Measurements from ENCODE around the gene LCP1. TPM values are rescaled to one million over a fixed set of nuclear protein-coding genes. Genes with fewer than 3 reads are reported as not detected.

LCP1 gene
- polyA plus RNA-seq, 3 donors: 7.8 to 10.7 (median 8.9) TPM

- no peak for DNase-seq
Observed at GRCh38 chr13:46102255-46102605, 79.7 kb downstream of the LCP1 start.

DNA sequence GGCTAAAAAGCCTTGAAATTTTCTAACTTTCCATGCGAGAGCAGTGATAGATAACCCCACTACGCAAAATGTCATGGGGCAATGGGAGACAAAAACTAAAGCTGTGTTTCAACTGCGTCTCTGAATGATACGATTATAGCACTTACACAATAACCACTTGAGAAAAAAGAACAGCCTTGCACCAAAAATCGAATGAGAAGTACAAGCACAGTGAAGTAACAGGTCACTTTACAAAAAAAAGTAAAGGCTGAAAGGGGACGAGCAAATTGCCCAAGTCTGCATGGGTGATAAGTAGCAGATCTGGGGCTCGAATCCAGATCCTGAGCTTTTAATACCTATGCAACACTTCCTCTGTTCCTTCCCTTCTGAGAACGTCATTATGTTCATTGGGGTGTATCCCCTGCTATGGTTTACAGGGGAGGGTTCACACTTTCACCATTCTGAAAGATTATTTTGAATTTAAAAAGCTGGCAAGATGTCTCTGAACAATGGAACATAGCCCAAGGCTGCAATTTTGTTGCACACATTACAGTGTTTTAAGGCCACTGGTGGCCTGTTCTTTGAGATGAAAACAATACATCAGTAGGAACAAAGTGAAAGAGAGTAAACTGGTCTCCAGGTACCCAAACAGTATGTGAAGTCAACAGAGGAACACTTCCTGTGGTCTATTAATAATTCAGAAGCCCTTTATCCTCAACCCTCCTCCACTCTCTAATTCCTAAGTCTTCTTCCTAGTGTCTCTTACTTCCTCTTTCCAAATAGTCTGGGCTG is 80.3 kb downstream of the LCP1 start:
- no peak for DNase-seq

- DNase-seq: no peak
Observed at GRCh38 chr13:46101002-46101401, 81.0 kb downstream of the LCP1 start.

DNA sequence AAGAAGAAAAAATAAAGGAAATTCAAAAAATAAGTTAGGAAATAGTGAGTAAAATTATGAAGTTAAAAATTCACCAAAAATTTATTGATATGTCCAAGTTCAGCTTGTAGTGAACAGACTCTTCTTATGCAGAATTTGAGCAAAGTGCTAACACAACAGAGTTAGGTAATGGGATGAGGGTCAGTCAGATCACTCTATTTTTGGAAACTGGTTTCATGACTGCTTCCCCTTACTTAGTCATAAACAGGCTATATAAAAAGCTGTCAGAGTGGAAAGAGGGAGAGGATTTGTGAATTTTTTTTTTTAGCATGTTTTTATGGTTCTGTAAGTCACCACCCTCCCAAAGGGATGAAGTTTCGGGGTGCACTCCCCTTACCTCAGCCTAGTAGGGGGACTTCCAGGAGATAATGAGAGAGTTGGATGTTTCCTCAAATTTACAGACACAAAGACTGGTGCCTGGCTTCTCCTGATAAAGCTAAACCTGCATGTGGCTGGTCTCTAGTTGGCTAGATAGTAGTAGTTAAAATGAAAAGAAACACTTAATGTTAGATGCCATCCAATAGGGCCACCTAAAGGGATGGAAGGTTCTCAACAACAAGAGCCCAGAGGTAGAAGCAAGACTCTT is 81.7 kb downstream of the LCP1 start:
- no peak for DNase-seq

DNA sequence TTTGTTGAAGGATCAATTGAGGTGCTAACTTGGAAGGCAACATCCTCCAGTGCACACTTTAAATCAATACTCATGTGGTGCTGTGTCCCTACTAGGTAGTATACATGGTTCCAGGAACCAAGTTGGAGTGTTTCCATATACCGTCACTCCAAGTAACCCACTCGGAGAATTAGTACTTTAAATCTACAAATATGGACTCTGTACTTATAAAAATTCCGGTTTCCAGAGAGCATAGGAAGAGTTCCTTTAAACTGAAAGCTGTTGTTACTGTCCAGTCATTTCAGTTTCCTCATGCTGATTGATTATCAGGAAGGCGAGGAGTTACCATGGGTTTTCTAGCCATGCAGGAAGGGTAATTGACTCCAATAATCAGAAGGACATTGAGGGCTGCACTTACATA is 84.3 kb downstream of the LCP1 start:
- no peak for DNase-seq

DNA sequence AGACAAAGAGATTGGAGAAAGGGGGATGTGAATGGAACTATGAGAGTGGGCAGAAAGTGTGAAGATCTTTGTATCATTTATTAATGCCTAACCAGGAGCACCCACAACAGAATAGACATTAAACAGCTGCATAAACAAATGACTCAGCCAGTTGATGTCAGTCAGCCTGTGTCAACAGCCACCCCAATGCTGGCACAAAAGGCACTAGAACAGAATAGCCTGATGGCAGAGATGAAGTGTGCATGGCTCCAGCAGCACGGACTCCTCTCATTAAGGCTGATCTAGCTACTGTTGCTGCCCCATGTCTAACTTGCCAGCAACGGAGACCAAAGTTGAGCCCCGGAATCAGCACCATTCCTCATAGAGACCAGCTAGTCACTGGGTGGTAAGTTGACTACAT is 85.0 kb downstream of the LCP1 start:
- no peak for DNase-seq

DNA sequence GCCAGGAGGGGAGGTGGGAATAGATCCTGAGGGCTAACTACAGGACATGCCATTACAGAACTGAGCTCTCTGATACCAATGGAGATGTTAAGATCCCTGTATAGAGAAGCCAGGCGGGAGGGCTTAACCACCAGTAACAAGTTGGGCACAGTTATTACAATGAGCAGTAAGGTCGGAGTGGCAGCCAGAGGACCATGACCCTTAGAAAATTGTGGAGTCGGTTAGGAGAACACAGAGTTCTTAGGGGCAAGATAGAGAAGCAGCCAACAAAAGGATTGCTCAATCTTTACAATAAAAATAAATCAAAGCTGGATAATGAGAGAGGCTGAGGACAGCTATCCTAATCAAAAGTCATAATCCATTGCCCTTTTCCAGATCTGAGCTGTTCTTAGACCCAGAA is 87.5 kb downstream of the LCP1 start:
- no peak for DNase-seq

DNA sequence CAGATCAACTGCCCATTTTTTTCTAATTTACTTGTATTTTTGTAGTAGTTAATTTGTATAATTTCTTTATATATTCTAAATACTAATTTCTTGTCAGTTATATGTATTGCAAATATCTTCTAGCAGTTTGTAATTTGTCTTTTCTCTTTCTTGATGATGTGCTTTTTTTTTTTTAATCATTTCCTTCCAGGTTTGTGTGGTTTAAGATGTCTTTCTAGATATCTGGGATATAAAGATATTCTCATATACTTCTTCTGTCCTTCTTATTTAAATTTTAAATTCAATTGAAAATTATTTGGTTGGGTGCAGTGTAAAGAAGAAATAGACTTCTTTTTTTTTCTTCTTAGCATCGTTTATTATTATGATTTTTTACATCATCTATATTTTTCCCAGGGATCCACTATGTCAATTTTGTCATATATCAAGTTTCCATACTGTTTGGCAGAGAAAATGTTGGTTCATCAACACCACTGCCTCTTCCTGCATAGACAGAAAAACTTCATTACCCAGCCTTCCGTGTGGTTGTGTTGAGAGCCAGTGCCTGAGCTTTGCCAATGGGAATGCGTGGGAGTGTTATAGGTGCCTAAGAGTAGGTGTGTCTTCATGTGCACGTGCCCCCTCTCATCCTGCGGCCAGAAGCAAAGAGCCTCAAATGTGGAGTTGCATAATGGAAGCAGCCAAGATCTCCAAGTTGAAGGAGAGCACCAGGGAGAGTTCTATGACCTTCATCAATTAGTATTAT is 93.0 kb downstream of the LCP1 start:
- DNase-seq: no peak

- DNase-seq: no peak
Observed at GRCh38 chr13:46087481-46087880, 94.5 kb downstream of the LCP1 start.

GRCh38 chr13:46086985-46087384 is 95.0 kb downstream of the LCP1 start:
- no peak for DNase-seq

DNA sequence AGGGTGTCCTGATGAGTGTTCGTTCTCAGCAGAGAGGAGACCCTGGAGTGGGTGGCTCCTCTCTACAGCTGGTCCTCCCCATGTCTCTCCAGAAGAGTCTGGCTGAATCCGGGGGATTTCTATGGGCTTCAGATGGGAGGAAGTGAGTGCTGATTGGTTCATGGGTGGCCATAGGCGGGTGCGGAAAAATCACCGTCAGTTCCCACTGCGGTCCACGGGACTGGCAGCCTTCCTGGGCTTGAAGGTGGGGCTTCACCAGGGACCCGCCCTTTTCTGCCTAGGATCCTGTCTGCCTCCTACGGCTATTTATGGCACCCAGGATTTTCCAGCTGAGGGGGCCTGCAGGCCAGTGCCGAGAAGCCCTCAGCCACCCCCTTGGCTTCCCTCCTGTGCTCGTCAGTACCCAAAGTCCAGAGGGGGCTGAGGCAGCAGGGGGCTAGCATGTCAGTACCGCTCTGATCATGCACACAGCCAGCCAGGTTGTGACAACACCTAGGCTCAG is 95.5 kb downstream of the LCP1 start:
- DNase-seq: no peak

DNA sequence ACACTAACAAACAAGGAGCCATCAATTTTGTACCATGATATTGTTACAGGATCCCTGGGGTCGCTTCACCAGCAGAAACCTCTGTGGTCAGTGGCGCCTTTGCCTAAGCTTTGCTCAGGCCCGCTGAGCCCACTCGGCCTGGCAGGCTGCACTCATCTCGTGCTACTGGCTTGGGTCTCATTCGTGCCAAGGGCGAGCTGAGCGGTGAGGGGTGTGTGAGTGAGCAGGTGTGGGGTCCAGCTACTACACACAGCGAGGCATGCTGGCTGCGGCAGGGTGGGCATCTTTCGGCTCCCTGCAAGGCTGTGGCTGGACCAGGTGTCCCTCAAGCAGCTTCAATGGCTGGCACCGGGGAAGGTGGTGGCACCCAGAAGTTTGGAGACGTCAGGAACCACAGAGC is 96.2 kb downstream of the LCP1 start:
- no peak for DNase-seq

DNA sequence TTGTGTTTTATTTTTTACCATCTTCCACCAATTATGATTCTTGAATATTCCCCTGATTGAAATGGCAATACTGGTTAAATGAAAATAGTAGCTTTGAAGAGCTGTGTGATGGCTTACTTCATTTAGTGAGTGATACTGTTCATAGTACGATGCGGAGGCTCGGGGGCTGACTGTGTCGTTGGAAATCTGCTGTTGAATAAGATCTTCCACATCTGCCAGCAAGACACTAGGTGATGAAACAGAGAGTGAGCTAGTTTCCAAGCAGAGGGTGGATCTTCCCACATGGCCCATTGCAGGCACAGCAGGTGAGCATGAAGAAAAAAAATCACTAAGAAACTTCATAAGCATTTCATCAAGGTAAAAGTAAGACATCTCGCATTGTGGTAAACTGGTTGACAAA is 99.7 kb downstream of the LCP1 start:
- no peak for DNase-seq

DNA sequence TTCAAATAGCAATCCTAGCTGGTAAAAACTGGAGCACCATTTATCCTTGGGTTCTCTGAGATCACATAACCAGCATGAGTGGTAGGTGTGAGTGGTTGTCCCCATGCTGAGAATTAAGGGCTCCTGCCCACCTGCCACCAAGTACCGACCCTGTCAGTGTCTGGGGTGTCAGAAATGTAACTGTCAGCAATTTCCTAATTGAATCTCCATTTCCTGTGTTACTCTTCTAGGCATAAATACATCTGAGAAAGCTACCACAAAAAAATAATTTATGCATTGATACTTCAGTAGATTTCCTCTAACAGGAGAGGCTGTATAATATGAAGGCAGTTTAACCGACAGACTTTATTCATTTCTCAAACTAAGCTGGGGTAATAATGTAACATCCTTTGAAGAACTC is 102.2 kb downstream of the LCP1 start:
- no peak for DNase-seq

- no peak for DNase-seq
Observed at GRCh38 chr13:46077265-46077664, 104.7 kb downstream of the LCP1 start.

DNA sequence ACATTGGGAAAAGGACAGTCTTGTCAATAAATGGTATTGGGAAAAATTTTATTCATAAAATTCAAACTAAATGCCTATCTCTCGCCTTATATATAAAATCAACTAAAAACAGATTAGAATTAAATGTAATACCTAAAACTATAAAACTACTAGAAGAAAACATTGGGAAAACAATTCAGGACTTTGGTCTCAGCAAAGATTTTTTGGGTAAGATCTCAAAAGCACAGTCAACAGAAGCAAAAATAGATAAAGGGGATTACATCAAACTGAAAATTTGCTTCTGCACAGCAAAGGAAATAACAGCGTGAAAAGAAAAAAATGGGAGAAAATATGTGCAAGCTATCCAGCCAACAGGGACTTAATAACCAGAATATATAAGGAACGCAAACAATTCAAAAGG is 105.2 kb downstream of the LCP1 start:
- DNase-seq: no peak

Other genes with a start within 250 kb of the LCP1 start
- gene ZC3H13, start 129.4 kb downstream of the LCP1 start, polyA plus RNA-seq (ENCODE audit: insufficient read length in 3 of 3): 10 to 100 TPM; 62.6 to 71.6 (median 68.6) TPM
- gene CPB2, start 77.1 kb downstream of the LCP1 start, polyA plus RNA-seq (ENCODE audit: insufficient read length in 3 of 3): under 1 TPM; 0.10 to 0.18 (median 0.13) TPM
- gene LRRC63, start 29.8 kb upstream of the LCP1 start, polyA plus RNA-seq (ENCODE audit: insufficient read length in 3 of 3): under 1 TPM; 0.14 to 0.28 (median 0.16) TPM
- gene RUBCNL, start 205.1 kb upstream of the LCP1 start, polyA plus RNA-seq (ENCODE audit: insufficient read length in 3 of 3): 1 to 10 TPM; 2.3 to 3.3 (median 2.3) TPM